Endothelial cell of umbilical vein (primary cell): ENCODE results near the gene TBC1D14.

Source experiments
- CTCF ChIP-seq, 2 donors: IDR thresholded peaks; 1 replicate in 1 of 2; 2 replicates in 1 of 2; pipeline ENCODE4 v1.5.1; 2011; ENCODE audit warnings: low read length in 2 of 2, mild to moderate bottlenecking in 2 of 2, moderate library complexity in 2 of 2, control low read depth in 1 of 2, inconsistent platforms in 1 of 2, low read depth in 1 of 2; ENCODE audit not compliant: insufficient read depth in 1 of 2; ENCODE audit errors: extremely low read depth in 1 of 2
- EZH2 ChIP-seq: IDR thresholded peaks from 2 replicates; pipeline ENCODE4 v1.6.1; 2012; ENCODE audit warnings: borderline replicate concordance, low read depth, mild to moderate bottlenecking, moderate library complexity, low read length, inconsistent platforms; ENCODE audit not compliant: severe bottlenecking
- MYC ChIP-seq: IDR thresholded peaks from one replicate; pipeline ENCODE4 v1.6.1; 2011; ENCODE audit warnings: mild to moderate bottlenecking, low read depth, low read length
- POLR2A ChIP-seq: IDR thresholded peaks from 2 replicates; pipeline ENCODE4 v1.6.1; 2012; ENCODE audit warnings: low read depth, mild to moderate bottlenecking, control low read depth, low read length

DNA sequence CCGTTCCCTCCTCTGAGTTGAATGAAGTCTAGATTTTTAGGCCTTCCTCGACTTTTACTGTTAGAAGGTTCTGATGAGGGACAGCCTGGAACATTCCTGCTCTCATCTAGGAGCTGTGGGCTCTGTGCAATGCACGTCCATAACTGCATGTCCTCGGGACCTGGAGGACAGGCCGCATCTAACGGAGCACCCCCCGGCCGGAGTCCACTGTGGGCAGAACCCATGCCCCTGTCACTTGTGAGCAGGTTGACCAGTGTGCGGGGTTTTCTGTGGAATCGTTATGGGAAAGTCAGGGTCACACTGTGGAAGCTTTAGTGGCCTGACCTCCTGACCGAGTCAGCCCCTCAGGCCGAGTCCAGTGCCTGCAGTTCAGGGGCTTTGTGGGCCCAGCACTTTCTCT lies 114.3 kb downstream of the TBC1D14 start:
- TF ChIP-seq CTCF (IDR thresholded peaks at IDR 0.05; ENCODE audit: extremely low read depth in 1 of 2, insufficient read depth in 1 of 2, low read depth in 1 of 2, low read length in 2 of 2) (no peak), MYC (no peak), POLR2A (no peak), EZH2 (no peak)
